ENCODE data around the gene TEX12. TPM values are rescaled to one million over a fixed set of nuclear protein-coding genes. Genes with fewer than 3 reads are reported as not detected.
A peak's percentile ranks its signal among the peaks of the same experiment; 100 is the strongest.

Gene TEX12
- total and polyA plus RNA-seq, 7 experiments from 2014 or later, result 0.46 to 0.86 (median 0.80) TPM; not detected in 4

DNA sequence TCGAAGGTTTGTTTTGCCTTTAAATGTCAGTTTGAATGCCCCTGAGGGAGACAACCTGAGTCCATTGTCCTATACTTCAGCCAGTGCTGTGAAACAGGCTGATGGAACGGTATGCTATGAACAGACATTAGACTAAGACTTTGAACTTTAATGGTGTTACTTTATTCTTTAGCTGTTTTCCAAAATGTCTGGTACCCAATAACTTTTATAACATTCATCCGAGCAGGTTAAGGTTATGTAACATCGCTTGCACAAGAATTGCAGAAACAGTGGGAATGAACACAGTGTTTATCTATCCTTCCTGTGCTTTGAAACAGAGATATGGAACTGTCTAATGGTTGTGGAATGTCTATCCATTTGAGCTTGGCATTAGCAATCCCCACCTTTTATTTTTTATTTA is 46.6 kb downstream of the TEX12 start:
- DNase-seq, result no peak
- H3K4me3 Mint-ChIP-seq, result no peak overlapping the region
- H3K36me3 ChIP-seq (ENCODE audit: control insufficient read depth in 2 of 3, insufficient read depth in 3 of 3, low read length in 3 of 3), result no peaks in the 10 kb centered on the region
- ChIA-PET CTCF (interaction anchor here (1.6 to 1.8 kb wide), 2 partner anchors 9 to 66 kb away, joined by 4 to 6 read pairs; no protein-coding TSS in a partner anchor), POLR2A (no interaction called here)
- no peaks in the 10 kb centered on the region for H3K9me3 Mint-ChIP-seq
- H3K27me3 ChIP-seq (ENCODE audit: control insufficient read depth in 2 of 2, insufficient read depth in 2 of 2, low read length in 2 of 2), result no peaks in the 10 kb centered on the region
- no peak for ATAC-seq
- peaks cover 0 to 26% (median 4%) of the 10 kb centered on the region in 5 donors for H3K27me3 Mint-ChIP-seq
- peaks cover 0 to 12% (median 11%) of the 10 kb centered on the region in 7 donors for H3K4me1 Mint-ChIP-seq
- H3K4me3 ChIP-seq (ENCODE audit: low read length), result no peak overlapping the region
- no peak overlapping the region for H3K27ac Mint-ChIP-seq
- H3K4me1 ChIP-seq (ENCODE audit: control insufficient read depth in 2 of 2, insufficient read depth in 2 of 2, low read length in 2 of 2), result no peaks in the 10 kb centered on the region
- no peaks in the 10 kb centered on the region for H3K9me3 ChIP-seq (ENCODE audit: control insufficient read depth in 2 of 3, low read length in 3 of 3)
- intact Hi-C loops (cut with micrococcal nuclease), result no loop called here
- H3K36me3 Mint-ChIP-seq, result no peaks in the 10 kb centered on the region
- no peak overlapping the region for H3K27ac ChIP-seq (ENCODE audit: low read depth, low read length)

DNA sequence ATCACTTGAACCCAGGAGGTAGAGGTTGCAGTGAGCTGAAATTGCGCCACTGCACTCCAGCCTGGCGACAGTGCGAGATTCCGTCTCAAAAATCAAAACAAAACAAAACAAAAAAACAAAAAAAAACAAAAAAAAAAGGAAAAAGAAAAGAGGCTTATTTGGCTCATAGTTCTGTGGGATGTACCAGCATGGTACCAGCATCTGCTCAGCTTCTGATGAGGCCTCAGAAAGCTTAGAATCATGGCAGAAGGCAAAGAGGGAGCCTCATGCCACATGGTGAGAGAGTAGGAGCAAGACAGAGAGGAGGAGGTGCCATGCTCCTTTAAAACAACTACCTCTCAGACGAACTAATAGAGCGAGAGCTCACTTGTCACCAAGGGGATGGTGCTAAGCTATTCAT is 48.4 kb downstream of the TEX12 start:
- intact Hi-C loops (cut with micrococcal nuclease), result loop anchor here (5.0 kb wide), 3 partner anchors 283 to 1582 kb away; no protein-coding TSS in a partner anchor
- CTCF ChIA-PET, result interaction anchor here (0.6 to 1.2 kb wide), 2 partner anchors 67 to 900 kb away, joined by 3 to 4 read pairs; no protein-coding TSS in a partner anchor
- DNase-seq (no peak), ATAC-seq (no peak)
- peaks cover 0 to 11% (median 0%) of the 10 kb centered on the region in 5 donors for H3K27me3 Mint-ChIP-seq
- Histone ChIP-seq H3K4me3 (ENCODE audit: low read length) (no peak overlapping the region), H3K27me3 (ENCODE audit: control insufficient read depth in 2 of 2, insufficient read depth in 2 of 2, low read length in 2 of 2) (no peaks in the 10 kb centered on the region), H3K4me1 (ENCODE audit: control insufficient read depth in 2 of 2, insufficient read depth in 2 of 2, low read length in 2 of 2) (no peaks in the 10 kb centered on the region), H3K36me3 (ENCODE audit: control insufficient read depth in 2 of 3, insufficient read depth in 3 of 3, low read length in 3 of 3) (no peaks in the 10 kb centered on the region), H3K27ac (ENCODE audit: low read depth, low read length) (no peak overlapping the region), H3K9me3 (ENCODE audit: control insufficient read depth in 2 of 3, low read length in 3 of 3) (no peaks in the 10 kb centered on the region)
- POLR2A ChIA-PET, result no interaction called here
- H3K27ac Mint-ChIP-seq, result no peak overlapping the region
- no peak overlapping the region for H3K4me3 Mint-ChIP-seq
- H3K4me1 Mint-ChIP-seq, result peaks cover 0 to 23% (median 11%) of the 10 kb centered on the region in 7 donors
- H3K9me3 Mint-ChIP-seq, result no peaks in the 10 kb centered on the region
- no peaks in the 10 kb centered on the region for H3K36me3 Mint-ChIP-seq

DNA sequence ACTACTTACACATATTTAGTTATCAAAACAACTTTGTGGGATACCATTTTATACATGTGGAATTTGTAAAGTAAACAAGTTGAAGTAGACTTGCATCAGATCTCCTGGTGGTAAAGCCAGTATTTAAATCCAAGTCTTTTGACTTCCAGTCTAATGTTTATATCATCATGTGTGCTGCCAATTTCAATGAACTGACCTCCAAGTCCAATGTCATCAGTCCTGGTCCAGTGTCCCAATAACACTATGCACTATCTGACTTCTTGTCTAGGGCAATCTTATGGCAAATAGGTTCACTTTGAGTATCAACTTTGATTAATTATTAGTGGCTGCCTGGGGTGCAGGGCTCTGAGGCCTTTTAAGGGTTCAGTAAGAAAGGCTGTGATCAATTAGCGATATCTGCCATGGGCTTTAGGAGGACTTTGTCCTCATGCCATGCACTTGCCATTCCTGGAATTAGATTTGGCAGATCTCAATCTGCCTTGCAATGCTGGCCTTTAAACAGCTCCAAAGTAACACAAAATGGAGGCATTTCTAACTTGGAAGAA is 49.5 kb downstream of the TEX12 start:
- Histone ChIP-seq H3K4me1 (ENCODE audit: control insufficient read depth in 2 of 2, insufficient read depth in 2 of 2, low read length in 2 of 2) (no peaks in the 10 kb centered on the region), H3K4me3 (ENCODE audit: low read length) (no peak overlapping the region), H3K36me3 (ENCODE audit: control insufficient read depth in 2 of 3, insufficient read depth in 3 of 3, low read length in 3 of 3) (no peaks in the 10 kb centered on the region), H3K27me3 (ENCODE audit: control insufficient read depth in 2 of 2, insufficient read depth in 2 of 2, low read length in 2 of 2) (no peaks in the 10 kb centered on the region), H3K9me3 (ENCODE audit: control insufficient read depth in 2 of 3, low read length in 3 of 3) (no peaks in the 10 kb centered on the region), H3K27ac (ENCODE audit: low read depth, low read length) (no peak overlapping the region)
- H3K36me3 Mint-ChIP-seq, result no peaks in the 10 kb centered on the region
- no peak overlapping the region for H3K27ac Mint-ChIP-seq
- H3K9me3 Mint-ChIP-seq, result no peaks in the 10 kb centered on the region
- ATAC-seq (no peak), DNase-seq (no peak)
- no peak overlapping the region for H3K4me3 Mint-ChIP-seq
- ChIA-PET CTCF (interaction anchor here (1.2 to 8.2 kb wide), 3 partner anchors 65 to 237 kb away, joined by 3 to 141 read pairs (median 4); no protein-coding TSS in a partner anchor), POLR2A (no interaction called here)
- peaks cover 0 to 20% (median 6%) of the 10 kb centered on the region in 7 donors for H3K4me1 Mint-ChIP-seq
- intact Hi-C loops (cut with micrococcal nuclease), result loop anchor here (5.0 kb wide), 3 partner anchors 284 to 1581 kb away; no protein-coding TSS in a partner anchor
- H3K27me3 Mint-ChIP-seq, result peaks cover 0 to 9% (median 0%) of the 10 kb centered on the region in 5 donors

DNA sequence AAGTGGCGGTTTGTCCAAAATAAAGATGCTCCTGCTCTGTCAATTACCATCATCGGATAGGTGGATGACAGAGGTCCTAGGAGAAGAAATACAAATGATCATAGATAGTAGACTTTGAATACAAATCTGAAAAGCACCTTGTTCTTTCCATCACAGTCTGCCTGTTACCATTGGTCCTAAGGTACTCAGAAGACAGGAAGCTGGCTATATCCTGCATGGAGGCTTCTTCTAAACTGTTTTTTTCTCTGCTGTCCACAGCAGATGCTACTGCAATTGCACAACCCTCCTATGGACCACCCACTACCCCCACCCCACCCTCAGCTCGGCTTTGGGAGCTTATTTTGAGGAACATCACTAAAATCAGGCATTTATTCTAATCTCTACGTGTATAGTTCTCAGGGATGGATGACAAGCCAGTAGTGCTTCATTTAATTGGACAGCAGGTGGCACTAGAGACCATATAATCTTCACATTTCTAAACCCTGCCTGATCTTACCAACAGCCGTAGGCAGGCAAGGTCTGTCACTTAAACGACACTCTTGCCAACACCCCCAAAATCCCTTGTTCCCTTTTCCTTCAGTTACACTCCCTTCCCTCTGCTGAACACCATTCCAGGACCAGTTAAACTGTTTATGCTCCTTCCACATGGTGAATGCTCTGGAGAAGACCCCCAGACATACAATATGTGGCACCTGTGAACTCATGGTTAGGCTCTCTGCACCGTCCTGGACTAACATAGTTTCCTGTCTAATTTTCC is 52.5 kb downstream of the TEX12 start:
- CTCF ChIA-PET, result interaction anchor here (0.6 to 8.2 kb wide), 16 partner anchors 10 to 1070 kb away, joined by 3 to 141 read pairs (median 4); partner anchors contain the start of gene NCAM1
- Mint-ChIP-seq H3K9me3 (no peaks in the 10 kb centered on the region), H3K27me3 (peaks cover 0 to 4% (median 0%) of the 10 kb centered on the region in 5 donors), H3K4me1 (peaks cover 0 to 17% (median 3%) of the 10 kb centered on the region in 7 donors), H3K36me3 (no peaks in the 10 kb centered on the region), H3K27ac (peak overlapping the region in 2 of 9 donors; percentile 38 to 59), H3K4me3 (no peak overlapping the region)
- no peaks in the 10 kb centered on the region for H3K4me1 ChIP-seq (ENCODE audit: control insufficient read depth in 2 of 2, insufficient read depth in 2 of 2, low read length in 2 of 2)
- intact Hi-C loops (cut with micrococcal nuclease), result loop anchor here (1.0 to 10.0 kb wide), 14 partner anchors 61 to 1578 kb away; partner anchors contain the start of genes ZW10 (in 2 of the 2) and CLDN25 (in 1 of the 2)
- peak in 7 of 9 donors; percentile 54 to 77 (median 69) for DNase-seq
- no peaks in the 10 kb centered on the region for H3K27me3 ChIP-seq (ENCODE audit: control insufficient read depth in 2 of 2, insufficient read depth in 2 of 2, low read length in 2 of 2)
- H3K4me3 ChIP-seq (ENCODE audit: low read length), result no peak overlapping the region
- POLR2A ChIA-PET, result interaction anchor here (0.6 to 2.1 kb wide), 2 partner anchors 60 to 328 kb away, joined by 3 to 11 read pairs; no protein-coding TSS in a partner anchor
- H3K9me3 ChIP-seq (ENCODE audit: control insufficient read depth in 2 of 3, low read length in 3 of 3), result no peaks in the 10 kb centered on the region
- H3K27ac ChIP-seq (ENCODE audit: low read depth, low read length), result no peak overlapping the region
- no peaks in the 10 kb centered on the region for H3K36me3 ChIP-seq (ENCODE audit: control insufficient read depth in 2 of 3, insufficient read depth in 3 of 3, low read length in 3 of 3)
- peak; percentile 99 for ATAC-seq

DNA sequence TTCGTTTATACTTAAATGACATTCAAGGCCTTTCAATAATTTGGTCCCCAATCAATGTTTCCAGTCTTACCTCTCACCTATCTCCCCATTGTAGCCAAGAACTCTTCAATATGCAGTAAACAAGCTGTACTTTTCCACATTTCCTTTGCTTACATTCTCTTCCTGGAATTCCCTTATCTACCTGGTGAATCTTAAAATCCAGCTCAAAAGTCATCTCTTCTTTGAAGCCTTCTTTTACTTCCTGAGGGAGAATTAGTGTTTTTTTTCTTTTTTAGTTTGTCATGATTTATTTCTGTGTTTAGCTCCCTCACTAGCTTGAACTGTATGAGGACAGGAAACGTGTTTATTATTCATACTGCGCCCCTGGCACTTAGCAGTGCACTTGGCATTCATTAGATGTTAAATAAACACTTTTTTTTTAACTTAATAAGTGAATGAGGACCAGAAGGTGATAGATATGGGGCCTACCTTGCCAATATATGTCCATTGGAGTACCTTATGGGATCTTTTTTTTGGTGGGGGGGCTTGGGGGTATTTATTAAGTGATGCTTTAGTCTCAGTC is 54.2 kb downstream of the TEX12 start:
- ATAC-seq, result no peak
- no peaks in the 10 kb centered on the region for H3K9me3 ChIP-seq (ENCODE audit: control insufficient read depth in 2 of 3, low read length in 3 of 3)
- Mint-ChIP-seq H3K27ac (no peak overlapping the region), H3K36me3 (peaks cover 0 to 2% (median 0%) of the 10 kb centered on the region in 5 donors), H3K4me1 (peaks cover 0 to 20% (median 4%) of the 10 kb centered on the region in 7 donors), H3K4me3 (no peak overlapping the region), H3K9me3 (peaks cover 0 to 2% (median 0%) of the 10 kb centered on the region in 11 donors), H3K27me3 (peaks cover 0 to 2% (median 0%) of the 10 kb centered on the region in 5 donors)
- DNase-seq, result no peak
- H3K4me3 ChIP-seq (ENCODE audit: low read length), result no peak overlapping the region
- H3K27me3 ChIP-seq (ENCODE audit: control insufficient read depth in 2 of 2, insufficient read depth in 2 of 2, low read length in 2 of 2), result no peaks in the 10 kb centered on the region
- ChIA-PET POLR2A (interaction anchor here (0.6 to 2.1 kb wide), 3 partner anchors 53 to 1927 kb away, joined by 3 to 11 read pairs (median 3); no protein-coding TSS in a partner anchor), CTCF (interaction anchor here (0.7 to 8.2 kb wide), 6 partner anchors 8 to 334 kb away, joined by 3 to 141 read pairs (median 4); no protein-coding TSS in a partner anchor)
- H3K4me1 ChIP-seq (ENCODE audit: control insufficient read depth in 2 of 2, insufficient read depth in 2 of 2, low read length in 2 of 2), result no peaks in the 10 kb centered on the region
- H3K27ac ChIP-seq (ENCODE audit: low read depth, low read length), result no peak overlapping the region
- no peaks in the 10 kb centered on the region for H3K36me3 ChIP-seq (ENCODE audit: control insufficient read depth in 2 of 3, insufficient read depth in 3 of 3, low read length in 3 of 3)
- intact Hi-C loops (cut with micrococcal nuclease), result loop anchor here (5.0 to 10.0 kb wide), 2 partner anchors 231 to 1553 kb away; partner anchors contain the start of genes CLDN25 (in 1 of the 2) and ZW10 (in 1 of the 2)

Measured in naive thymus-derived CD4-positive, alpha-beta T cell (primary cell).